ENCODE measurements around the gene MRPL16.

Gene MRPL16

GRCh38 chr11:59760771-59761170, 49.8 kb downstream of the MRPL16 start:
- H3K9ac ChIP-seq = no peak overlapping the region
- no peak overlapping the region for H3K4me3 ChIP-seq (IDR thresholded peaks at IDR 0.05; ENCODE audit: insufficient read depth, low read depth, low read length)
- no peak overlapping the region for H3K27ac ChIP-seq
- no peaks in the 10 kb centered on the region for H3K36me3 ChIP-seq (ENCODE audit: insufficient read depth)
- H3K79me2 ChIP-seq (ENCODE audit: insufficient read depth, low read depth) = no peaks in the 10 kb centered on the region
- no peak overlapping the region for H2AFZ ChIP-seq (ENCODE audit: low read depth)
- no peak overlapping the region for H3K4me2 ChIP-seq
- H4K20me1 ChIP-seq (ENCODE audit: insufficient read depth) = no peaks in the 10 kb centered on the region
- H3K27me3 ChIP-seq (ENCODE audit: insufficient read depth, low read depth) = no peaks in the 10 kb centered on the region
- TF ChIP-seq, protein P1, sequence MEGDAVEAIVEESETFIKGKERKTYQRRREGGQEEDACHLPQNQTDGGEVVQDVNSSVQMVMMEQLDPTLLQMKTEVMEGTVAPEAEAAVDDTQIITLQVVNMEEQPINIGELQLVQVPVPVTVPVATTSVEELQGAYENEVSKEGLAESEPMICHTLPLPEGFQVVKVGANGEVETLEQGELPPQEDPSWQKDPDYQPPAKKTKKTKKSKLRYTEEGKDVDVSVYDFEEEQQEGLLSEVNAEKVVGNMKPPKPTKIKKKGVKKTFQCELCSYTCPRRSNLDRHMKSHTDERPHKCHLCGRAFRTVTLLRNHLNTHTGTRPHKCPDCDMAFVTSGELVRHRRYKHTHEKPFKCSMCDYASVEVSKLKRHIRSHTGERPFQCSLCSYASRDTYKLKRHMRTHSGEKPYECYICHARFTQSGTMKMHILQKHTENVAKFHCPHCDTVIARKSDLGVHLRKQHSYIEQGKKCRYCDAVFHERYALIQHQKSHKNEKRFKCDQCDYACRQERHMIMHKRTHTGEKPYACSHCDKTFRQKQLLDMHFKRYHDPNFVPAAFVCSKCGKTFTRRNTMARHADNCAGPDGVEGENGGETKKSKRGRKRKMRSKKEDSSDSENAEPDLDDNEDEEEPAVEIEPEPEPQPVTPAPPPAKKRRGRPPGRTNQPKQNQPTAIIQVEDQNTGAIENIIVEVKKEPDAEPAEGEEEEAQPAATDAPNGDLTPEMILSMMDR (conservative IDR thresholded peaks at IDR 0.05; ENCODE audit: low read depth, low read length) = no peak
- peaks cover 9% of the 10 kb centered on the region for H3K4me1 ChIP-seq (ENCODE audit: low read depth, poor library complexity, severe bottlenecking)

GRCh38 chr11:59759900-59760299, 50.7 kb downstream of the MRPL16 start:
- TF ChIP-seq, protein P1 (conservative IDR thresholded peaks at IDR 0.05; ENCODE audit: low read depth, low read length) = no peak
- Histone ChIP-seq H2AFZ (ENCODE audit: low read depth) (no peak overlapping the region), H3K36me3 (ENCODE audit: insufficient read depth) (no peaks in the 10 kb centered on the region), H3K9ac (no peak overlapping the region), H4K20me1 (ENCODE audit: insufficient read depth) (no peaks in the 10 kb centered on the region), H3K27ac (no peak overlapping the region), H3K79me2 (ENCODE audit: insufficient read depth, low read depth) (no peaks in the 10 kb centered on the region), H3K27me3 (ENCODE audit: insufficient read depth, low read depth) (no peaks in the 10 kb centered on the region), H3K4me2 (no peak overlapping the region), H3K4me1 (ENCODE audit: low read depth, poor library complexity, severe bottlenecking) (peaks cover 9% of the 10 kb centered on the region), H3K4me3 (IDR thresholded peaks at IDR 0.05; ENCODE audit: insufficient read depth, low read depth, low read length) (no peak overlapping the region)

DNA sequence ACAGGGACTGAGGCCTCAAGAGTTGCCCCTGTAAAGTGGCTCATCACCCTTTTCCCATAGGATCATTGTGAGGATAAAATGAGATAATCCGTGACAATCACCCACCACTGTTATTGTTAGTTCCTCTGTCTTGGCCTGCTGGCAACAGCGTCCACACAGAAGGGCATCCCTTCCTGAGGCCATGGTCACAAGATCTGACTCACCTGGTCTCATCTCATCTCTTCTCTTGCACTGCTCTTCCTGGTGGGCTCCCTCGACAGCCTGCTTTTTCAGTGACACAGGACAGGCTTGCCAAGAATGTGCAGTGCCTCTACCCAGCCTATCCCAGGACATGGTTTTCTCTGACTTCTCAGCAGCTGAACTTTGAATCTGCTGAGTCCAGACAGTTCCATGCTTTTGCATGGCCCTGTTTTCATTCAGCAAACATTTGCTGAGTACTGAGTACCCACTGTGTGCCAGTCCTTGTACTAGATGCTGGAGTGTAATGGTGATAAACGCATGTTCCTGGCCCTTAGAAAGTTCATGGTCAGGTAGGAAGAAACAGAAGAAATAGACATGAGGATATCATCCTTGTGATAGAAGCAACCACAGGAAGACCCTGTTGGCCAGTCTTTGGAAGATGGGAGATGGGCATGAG, 52.1 kb downstream of the MRPL16 start:
- Histone ChIP-seq H3K36me3 (ENCODE audit: insufficient read depth) (no peaks in the 10 kb centered on the region), H3K4me3 (IDR thresholded peaks at IDR 0.05; ENCODE audit: insufficient read depth, low read depth, low read length) (no peak overlapping the region), H3K9ac (no peak overlapping the region), H4K20me1 (ENCODE audit: insufficient read depth) (no peaks in the 10 kb centered on the region), H3K4me1 (ENCODE audit: low read depth, poor library complexity, severe bottlenecking) (peaks cover 9% of the 10 kb centered on the region), H3K79me2 (ENCODE audit: insufficient read depth, low read depth) (no peaks in the 10 kb centered on the region), H3K27ac (no peak overlapping the region), H3K27me3 (ENCODE audit: insufficient read depth, low read depth) (no peaks in the 10 kb centered on the region), H2AFZ (ENCODE audit: low read depth) (no peak overlapping the region), H3K4me2 (no peak overlapping the region)
- TF ChIP-seq, protein P1 (conservative IDR thresholded peaks at IDR 0.05; ENCODE audit: low read depth, low read length) = no peak

DNA sequence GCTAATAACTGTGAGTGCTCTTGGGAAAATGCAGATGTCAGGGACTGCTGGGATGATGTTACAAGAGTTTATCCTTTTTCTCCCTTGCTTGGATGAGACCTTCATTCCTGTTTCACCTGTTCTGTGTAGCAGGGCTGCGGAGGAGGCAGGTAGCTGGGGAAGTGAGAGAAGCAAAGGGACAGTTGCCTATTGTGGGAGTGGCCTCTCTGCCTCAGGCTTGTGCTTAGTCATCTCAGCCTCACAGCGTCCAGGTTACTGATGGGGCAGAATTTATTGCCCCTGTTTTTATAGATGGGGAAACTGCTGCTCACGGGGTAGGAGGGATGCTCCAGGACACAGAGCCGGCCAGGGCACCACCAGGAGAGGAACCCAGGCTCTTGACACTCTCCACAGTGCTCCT, 53.7 kb downstream of the MRPL16 start:
- Histone ChIP-seq H3K27me3 (ENCODE audit: insufficient read depth, low read depth) (no peaks in the 10 kb centered on the region), H3K27ac (no peak overlapping the region), H3K79me2 (ENCODE audit: insufficient read depth, low read depth) (no peaks in the 10 kb centered on the region), H3K4me3 (IDR thresholded peaks at IDR 0.05; ENCODE audit: insufficient read depth, low read depth, low read length) (no peak overlapping the region), H3K9ac (no peak overlapping the region), H3K4me2 (no peak overlapping the region), H2AFZ (ENCODE audit: low read depth) (no peak overlapping the region), H4K20me1 (ENCODE audit: insufficient read depth) (no peaks in the 10 kb centered on the region), H3K4me1 (ENCODE audit: low read depth, poor library complexity, severe bottlenecking) (peaks cover 9% of the 10 kb centered on the region), H3K36me3 (ENCODE audit: insufficient read depth) (no peaks in the 10 kb centered on the region)
- TF ChIP-seq, protein P1 (conservative IDR thresholded peaks at IDR 0.05; ENCODE audit: low read depth, low read length) = no peak
